H1 (cell line): ENCODE data around the gene IL22RA2. TPM values are rescaled to one million over a fixed set of nuclear protein-coding genes. Genes with fewer than 3 reads are reported as not detected.

Experiments
- ASH2L ChIP-seq: fragments of 200-600, 300-600 bp; sonication (generic); IDR thresholded peaks from one replicate; pipeline ENCODE4 v1.7.1; 2017; ENCODE audit warnings: low read length
- CTBP2 ChIP-seq: IDR thresholded peaks from 2 replicates; pipeline ENCODE4 v1.7.0; 2011; ENCODE audit warnings: borderline replicate concordance, mild to moderate bottlenecking, moderate library complexity, mixed read lengths, low read length; ENCODE audit not compliant: insufficient read depth, insufficient read length
- FOSL1 ChIP-seq: IDR thresholded peaks from 2 replicates; pipeline ENCODE4 v1.6.1; 2011; ENCODE audit warnings: mild to moderate bottlenecking, low read depth, low read length, moderate library complexity; ENCODE audit not compliant: insufficient read depth
- HDAC2 ChIP-seq, 2 experiments: fragments of 300-600 bp in 1 of 2; sonication (generic) in 1 of 2; IDR thresholded peaks; 2 replicates each; pipeline ENCODE4 v1.6.1; 2011 to 2012; ENCODE audit warnings: low read depth in 2 of 2, low read length in 2 of 2, mild to moderate bottlenecking in 2 of 2, moderate library complexity in 2 of 2, borderline replicate concordance in 1 of 2, inconsistent platforms in 1 of 2
- HDAC6 ChIP-seq: IDR thresholded peaks from one replicate; pipeline ENCODE4 v1.7.1; 2012; ENCODE audit warnings: low read depth, mild to moderate bottlenecking, inconsistent platforms, low read length, moderate library complexity
- KDM4A ChIP-seq: IDR thresholded peaks from one replicate; pipeline ENCODE4 v1.7.1; 2012; ENCODE audit warnings: low read depth, mild to moderate bottlenecking, moderate library complexity, low read length, inconsistent platforms; ENCODE audit not compliant: severe bottlenecking
- KDM5A ChIP-seq: fragments of 200-600 bp; IDR thresholded peaks from 2 replicates; pipeline ENCODE4 v1.7.1; 2012; ENCODE audit warnings: mild to moderate bottlenecking, low read length, inconsistent platforms, mixed read lengths
- MAFK ChIP-seq: IDR thresholded peaks from 2 replicates; pipeline ENCODE4 v1.6.1; 2012; ENCODE audit warnings: low read depth, mild to moderate bottlenecking, improper control_type of control experiment, low read length
- PHF8 ChIP-seq: fragments of 200-600 bp; sonication (generic); conservative IDR thresholded peaks from 2 replicates; pipeline ENCODE4 v1.7.1; 2012; ENCODE audit warnings: low read depth, mild to moderate bottlenecking, inconsistent platforms, low read length, moderate library complexity
- POLR2AphosphoS5 ChIP-seq: IDR thresholded peaks from 2 replicates; pipeline ENCODE4 v1.6.1; 2011; ENCODE audit warnings: low read depth, low read length
- RAD21 ChIP-seq, 2 experiments: IDR thresholded peaks in 1 of 2; conservative IDR thresholded peaks in 1 of 2; 2 replicates each; pipeline ENCODE4 v1.6.1; 2011; ENCODE audit warnings: low read depth in 2 of 2, low read length in 2 of 2, improper control_type of control experiment in 1 of 2, inconsistent platforms in 1 of 2, mild to moderate bottlenecking in 1 of 2, moderate library complexity in 1 of 2
- RFX5 ChIP-seq: IDR thresholded peaks from 2 replicates; pipeline ENCODE4 v1.6.1; 2011; ENCODE audit warnings: low read depth, low read length, improper control_type of control experiment, borderline replicate concordance
- SAP30 ChIP-seq: fragments of 300-600 bp; sonication (generic); IDR thresholded peaks from 2 replicates; pipeline ENCODE4 v1.7.1; 2012; ENCODE audit warnings: low read length, moderate library complexity, mild to moderate bottlenecking, inconsistent platforms; ENCODE audit not compliant: insufficient read depth, insufficient replicate concordance
- SIN3A ChIP-seq, 2 experiments: IDR thresholded peaks in 1 of 2; conservative IDR thresholded peaks in 1 of 2; 2 replicates each; pipeline ENCODE4 v1.6.1; 2011 to 2012; ENCODE audit warnings: low read length in 2 of 2, improper control_type of control experiment in 1 of 2, low read depth in 1 of 2, mild to moderate bottlenecking in 1 of 2
- SP1 ChIP-seq: IDR thresholded peaks from 2 replicates; pipeline ENCODE4 v1.6.1; 2011; ENCODE audit warnings: low read depth, low read length
- SRF ChIP-seq: IDR thresholded peaks from 2 replicates; pipeline ENCODE4 v1.6.1; 2011; ENCODE audit warnings: mild to moderate bottlenecking, low read depth, low read length, moderate library complexity
- SUZ12 ChIP-seq: fragments of 200-600 bp; sonication (generic); IDR thresholded peaks from 2 replicates; pipeline ENCODE4 v1.6.1; 2012; ENCODE audit warnings: mild to moderate bottlenecking, inconsistent platforms, low read length, moderate library complexity, mixed read lengths
- TCF12 ChIP-seq: IDR thresholded peaks from 2 replicates; pipeline ENCODE4 v1.6.1; 2011; ENCODE audit warnings: low read depth, mild to moderate bottlenecking, low read length
- YY1 ChIP-seq: IDR thresholded peaks from 2 replicates; pipeline ENCODE4 v1.6.1; 2011; ENCODE audit warnings: low read depth, mild to moderate bottlenecking, low read length
- ZNF274 ChIP-seq: IDR thresholded peaks from 2 replicates; pipeline ENCODE4 v1.7.0; 2012; ENCODE audit warnings: low read length, borderline replicate concordance; ENCODE audit errors: extremely low read depth
- polyA plus RNA-seq, 7 experiments: library from polyadenylated mRNA; depleted of rRNA in 3 of 7; stranded (reverse) in 5 of 7; unstranded in 2 of 7; fragments of >200 nt in 5 of 7; fragments of 200-250 nt in 2 of 7; gene quantifications; 1 replicate in 5 of 7; 2 replicates in 1 of 7; 4 replicates in 1 of 7; pipeline versions ENCODE4 v1.2.1 to v1.2.3, GENCODE V29; 2011 to 2013; ENCODE audit warnings: missing spikeins in 2 of 7, mixed read lengths in 2 of 7
- total RNA-seq: library from RNA; stranded (reverse); fragmentation: NEBNext Ultra II Directional; extraction: Animal tissue kit (Norgen Biotek cat#: 25700); gene quantifications from 2 replicates; pipeline ENCODE4 v1.2.1, GENCODE V29; 2021
- TF ChIP-seq, protein P1 (sequence below): IDR thresholded peaks from 2 replicates; pipeline ENCODE4 v1.6.1; 2011; ENCODE audit warnings: low read depth, mild to moderate bottlenecking, low read length; ENCODE audit not compliant: insufficient read depth
- TF ChIP-seq, protein P2 (sequence below): IDR thresholded peaks from 2 replicates; pipeline ENCODE4 v1.6.1; 2012; ENCODE audit warnings: inconsistent platforms

The IL22RA2 gene
- total and polyA plus RNA-seq, 2 of the 8 experiments (the other 6 are each of a cell fraction or from before 2014, with no cell fraction given): not detected

DNA sequence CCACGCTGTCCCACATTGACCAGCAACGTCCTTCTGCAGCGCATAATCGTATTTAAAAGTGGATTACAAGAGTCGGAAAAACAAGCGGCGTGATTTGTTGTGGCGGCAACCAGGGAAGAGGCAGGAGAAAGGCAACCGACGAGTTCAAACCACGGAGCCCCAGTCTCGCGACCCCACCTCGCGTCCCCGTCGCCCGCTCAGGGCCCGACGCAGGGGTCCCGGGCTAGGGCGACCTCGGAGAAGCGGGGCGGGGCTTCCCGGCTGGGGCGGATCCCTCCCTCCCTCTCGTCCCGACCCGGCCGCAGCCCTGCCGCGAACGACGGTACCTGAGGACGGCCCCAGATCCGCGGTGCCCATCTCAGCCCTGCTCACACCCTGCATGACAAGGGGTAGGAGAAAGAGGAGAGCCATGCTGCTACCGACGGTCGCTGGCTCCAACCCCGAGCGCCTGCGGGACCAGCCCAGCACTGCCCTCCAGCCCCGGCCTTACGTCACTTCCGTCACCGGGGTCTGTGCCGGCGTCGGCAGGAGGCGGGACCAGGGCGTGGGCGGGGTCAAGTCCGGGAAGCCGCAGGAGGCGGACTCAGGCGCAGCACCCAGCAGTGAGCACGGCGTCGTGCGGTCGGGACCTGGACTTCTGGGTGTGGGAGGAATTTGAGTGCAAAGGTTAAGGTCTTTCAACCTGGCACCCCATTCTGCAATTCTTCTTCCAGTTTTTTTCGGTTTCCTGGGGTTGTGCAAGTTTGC is 45.6 kb upstream of the IL22RA2 start, which contains the start of gene IFNGR1 (continued):
- no peak for TF ChIP-seq CTBP2
- TF ChIP-seq SRF: no peak
- TF ChIP-seq, protein P1, sequence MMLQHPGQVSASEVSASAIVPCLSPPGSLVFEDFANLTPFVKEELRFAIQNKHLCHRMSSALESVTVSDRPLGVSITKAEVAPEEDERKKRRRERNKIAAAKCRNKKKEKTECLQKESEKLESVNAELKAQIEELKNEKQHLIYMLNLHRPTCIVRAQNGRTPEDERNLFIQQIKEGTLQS: no peak
- TF ChIP-seq KDM4A: peak; percentile 94
- no peak for TF ChIP-seq SUZ12
- peak; percentile 94 for TF ChIP-seq PHF8
- TF ChIP-seq ASH2L: peak; percentile 96
- TF ChIP-seq HDAC2 (IDR thresholded peaks at IDR 0.05; ENCODE audit: borderline replicate concordance in 1 of 2, low read depth in 2 of 2, low read length in 2 of 2): peak in 1 of 2 experiments; percentile 26; a peak in 1 of 4 replicates
- TF ChIP-seq TCF12: no peak
- TF ChIP-seq KDM5A: no peak
- no peak for TF ChIP-seq ZNF274
- no peak for TF ChIP-seq FOSL1
- no peak for TF ChIP-seq SAP30
- TF ChIP-seq RAD21 (IDR thresholded peaks at IDR 0.05 in 1 of 2, conservative IDR thresholded peaks at IDR 0.05 in 1 of 2; ENCODE audit: low read depth in 2 of 2, low read length in 2 of 2): no peak
- no peak for TF ChIP-seq YY1
- no peak for TF ChIP-seq RFX5
- no peak for TF ChIP-seq MAFK
- no peak for TF ChIP-seq HDAC6
- TF ChIP-seq SIN3A (conservative IDR thresholded peaks at IDR 0.05 in 1 of 2, IDR thresholded peaks at IDR 0.05 in 1 of 2; ENCODE audit: low read depth in 1 of 2, low read length in 2 of 2): peak in 1 of 2 experiments; percentile 71; a peak in 1 of 4 replicates
- no peak for TF ChIP-seq SP1
- TF ChIP-seq, protein P2, sequence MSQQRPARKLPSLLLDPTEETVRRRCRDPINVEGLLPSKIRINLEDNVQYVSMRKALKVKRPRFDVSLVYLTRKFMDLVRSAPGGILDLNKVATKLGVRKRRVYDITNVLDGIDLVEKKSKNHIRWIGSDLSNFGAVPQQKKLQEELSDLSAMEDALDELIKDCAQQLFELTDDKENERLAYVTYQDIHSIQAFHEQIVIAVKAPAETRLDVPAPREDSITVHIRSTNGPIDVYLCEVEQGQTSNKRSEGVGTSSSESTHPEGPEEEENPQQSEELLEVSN: no peak; the same call in 1 of the 2 replicates
- TF ChIP-seq POLR2AphosphoS5: peak; percentile 85
